H9 (cell line): ENCODE measurements around the gene DOCK1. TPM values are rescaled to one million over a fixed set of nuclear protein-coding genes. Genes with fewer than 3 reads are reported as not detected.

ENCODE experiments used
- DNase-seq: peaks from one replicate; pipeline ENCODE4 v3.0.0-alpha.2; 2017
- H2AFZ ChIP-seq: one replicate; pipeline ENCODE4 v1.6.1; 2013; ENCODE audit warnings: mild to moderate bottlenecking, low read length, control low read depth, moderate library complexity
- H2AK5ac ChIP-seq: 2 replicates; pipeline ENCODE4 v1.6.1; 2013; ENCODE audit warnings: low read length, control low read depth, mixed read lengths; ENCODE audit not compliant: insufficient read length
- H2BK120ac ChIP-seq: one replicate; pipeline ENCODE4 v1.6.1; 2013; ENCODE audit warnings: low read depth, mild to moderate bottlenecking, low read length, control low read depth, inconsistent platforms; ENCODE audit not compliant: poor library complexity, severe bottlenecking
- H2BK12ac ChIP-seq: 2 replicates; pipeline ENCODE4 v1.6.1; 2013; ENCODE audit warnings: low read length, control low read depth, mixed read lengths, low read depth; ENCODE audit not compliant: insufficient read length
- H2BK15ac ChIP-seq: 2 replicates; pipeline ENCODE4 v1.6.1; 2013; ENCODE audit warnings: low read depth, low read length, control low read depth
- H2BK20ac ChIP-seq: one replicate; pipeline ENCODE4 v1.6.1; 2013; ENCODE audit warnings: low read depth, mild to moderate bottlenecking, low read length, control low read depth, inconsistent platforms; ENCODE audit not compliant: poor library complexity, severe bottlenecking
- H2BK5ac ChIP-seq: 2 replicates; pipeline ENCODE4 v1.6.1; 2013; ENCODE audit warnings: low read length, control low read depth, mixed read lengths; ENCODE audit not compliant: insufficient read length
- H3K14ac ChIP-seq: 2 replicates; pipeline ENCODE4 v1.6.1; 2013; ENCODE audit warnings: low read length, control low read depth; ENCODE audit not compliant: insufficient read depth
- H3K18ac ChIP-seq: 2 replicates; pipeline ENCODE4 v1.6.1; 2013; ENCODE audit warnings: low read depth, mild to moderate bottlenecking, mixed read lengths, low read length, control low read depth; ENCODE audit not compliant: insufficient read length
- H3K23ac ChIP-seq: 2 replicates; pipeline ENCODE4 v1.6.1; 2013; ENCODE audit warnings: low read length, control low read depth, mixed read lengths, low read depth; ENCODE audit not compliant: insufficient read length
- H3K23me2 ChIP-seq: 2 replicates; pipeline ENCODE4 v1.6.1; 2013; ENCODE audit warnings: low read depth, mild to moderate bottlenecking, mixed read lengths, low read length, control low read depth; ENCODE audit not compliant: insufficient read length, poor library complexity, severe bottlenecking
- H3K27ac ChIP-seq: 2 replicates; pipeline ENCODE4 v1.5.1; 2013; ENCODE audit warnings: low read length, control low read depth, mixed read lengths, low read depth; ENCODE audit not compliant: insufficient read length
- H3K27me3 ChIP-seq: 2 replicates; pipeline ENCODE4 v1.6.1; 2013; ENCODE audit warnings: low read length, control low read depth, inconsistent platforms; ENCODE audit not compliant: insufficient read depth
- H3K4ac ChIP-seq: 2 replicates; pipeline ENCODE4 v1.6.1; 2013; ENCODE audit warnings: low read depth, mild to moderate bottlenecking, control low read depth, inconsistent platforms, low read length, moderate library complexity
- H3K4me1 ChIP-seq: 2 replicates; pipeline ENCODE4 v1.6.1; 2013; ENCODE audit warnings: low read length, control low read depth, inconsistent platforms; ENCODE audit not compliant: insufficient read depth
- H3K4me2 ChIP-seq: 2 replicates; pipeline ENCODE4 v1.6.1; 2013; ENCODE audit warnings: low read length, control low read depth, mixed read lengths; ENCODE audit not compliant: insufficient read length, insufficient read depth
- H3K56ac ChIP-seq: 2 replicates; pipeline ENCODE4 v1.6.1; 2013; ENCODE audit warnings: low read depth, mild to moderate bottlenecking, mixed read lengths, low read length, control low read depth; ENCODE audit not compliant: insufficient read length
- H3K79me1 ChIP-seq: 2 replicates; pipeline ENCODE4 v1.6.1; 2013; ENCODE audit warnings: low read depth, mild to moderate bottlenecking, moderate library complexity, low read length, control low read depth, inconsistent platforms; ENCODE audit not compliant: insufficient read depth, poor library complexity, severe bottlenecking
- H3K79me2 ChIP-seq: 2 replicates; pipeline ENCODE4 v1.6.1; 2013; ENCODE audit warnings: low read length, control low read depth, inconsistent platforms; ENCODE audit not compliant: insufficient read depth
- H3K9ac ChIP-seq: 2 replicates; pipeline ENCODE4 v1.6.1; 2013; ENCODE audit warnings: low read length, control low read depth, mixed read lengths; ENCODE audit not compliant: insufficient read length; ENCODE audit errors: extremely low read depth
- H3K9me3 ChIP-seq: one replicate; pipeline ENCODE4 v1.6.1; 2013; ENCODE audit warnings: low read depth, low read length, inconsistent platforms; ENCODE audit not compliant: control insufficient read depth
- H3T11ph ChIP-seq: one replicate; pipeline ENCODE4 v1.6.1; 2013; ENCODE audit warnings: mild to moderate bottlenecking, low read length, control low read depth, inconsistent platforms
- H4K20me1 ChIP-seq: one replicate; pipeline ENCODE4 v1.6.1; 2013; ENCODE audit not compliant: control insufficient read depth, insufficient read length, insufficient read depth
- H4K5ac ChIP-seq: 2 replicates; pipeline ENCODE4 v1.6.1; 2013; ENCODE audit warnings: low read depth, mild to moderate bottlenecking, mixed read lengths, low read length, control low read depth; ENCODE audit not compliant: insufficient read length
- H4K8ac ChIP-seq: replicated peaks from 2 replicates; pipeline ENCODE4 v1.6.1; 2013; ENCODE audit warnings: low read length, control low read depth, mixed read lengths, low read depth; ENCODE audit not compliant: insufficient read length
- H4K91ac ChIP-seq: 2 replicates; pipeline ENCODE4 v1.6.1; 2013; ENCODE audit warnings: low read depth, mild to moderate bottlenecking, moderate library complexity, mixed read lengths, low read length, control low read depth; ENCODE audit not compliant: insufficient read length
- H3K27ac Mint-ChIP-seq, 3 experiments: 2 replicates in 2 of 3; 3 replicates in 1 of 3; pipeline ENCODE4 v1.8.0; 2020 to 2021; ENCODE audit warnings: mixed read lengths in 3 of 3, mild to moderate bottlenecking in 1 of 3, moderate library complexity in 1 of 3
- H3K27me3 Mint-ChIP-seq: 2 replicates; pipeline ENCODE4 v1.8.0; 2021; ENCODE audit warnings: low read depth, mild to moderate bottlenecking, moderate library complexity, mixed read lengths
- H3K36me3 Mint-ChIP-seq, 3 experiments: 2 replicates in 2 of 3; 3 replicates in 1 of 3; pipeline ENCODE4 v1.8.0; 2020 to 2021; ENCODE audit warnings: low read depth in 3 of 3, mixed read lengths in 3 of 3; ENCODE audit not compliant: insufficient read depth in 1 of 3
- H3K4me1 Mint-ChIP-seq, 2 experiments: 2 replicates each; pipeline ENCODE4 v1.8.0; 2020; ENCODE audit warnings: mixed read lengths in 2 of 2
- H3K4me3 Mint-ChIP-seq, 2 experiments: 2 replicates in 1 of 2; 3 replicates in 1 of 2; pipeline ENCODE4 v1.8.0; 2020 to 2021; ENCODE audit warnings: mild to moderate bottlenecking in 2 of 2, mixed read lengths in 2 of 2, moderate library complexity in 1 of 2
- H3K9me3 Mint-ChIP-seq, 2 experiments: 2 replicates in 1 of 2; 3 replicates in 1 of 2; pipeline ENCODE4 v1.8.0; 2020; ENCODE audit warnings: mild to moderate bottlenecking in 2 of 2, mixed read lengths in 2 of 2, moderate library complexity in 1 of 2
- CTCF ChIP-seq: fragments of 200-600 bp; sonication (generic); conservative IDR thresholded peaks from 3 replicates; pipeline ENCODE4 v1.8.0; 2021; ENCODE audit warnings: antibody characterized with exemption, mild to moderate bottlenecking
- WGBS: extraction: QIAGEN DNeasy Blood & Tissue Kit; methylation state at CpG from one replicate; pipeline ENCODE4 v1.1.7; 2013; ENCODE audit warnings: missing lambda C conversion rate, low lambda C conversion rate, mixed read lengths; ENCODE audit not compliant: insufficient read length; ENCODE audit errors: extremely low coverage; 5-methylcytosine and 5-hydroxymethylcytosine counted together
- total RNA-seq: library from RNA; stranded (reverse); gene quantifications from 2 replicates; pipeline ENCODE4 v1.2.1, GENCODE V29; 2021

Gene DOCK1
- total RNA-seq, 1 experiment from 2014 or later: 57.0 TPM

- no peaks in the 10 kb centered on the region for H3K4me1 ChIP-seq
- no peak overlapping the region for H2BK12ac ChIP-seq
Measured at GRCh38 chr10:127029061-127029460, 123.8 kb downstream of the DOCK1 start.

More at GRCh38 chr10:127029061-127029460, 123.8 kb downstream of the DOCK1 start:
- no peak overlapping the region for H2BK5ac ChIP-seq
- H3K79me2 ChIP-seq: no peaks in the 10 kb centered on the region
- no peaks in the 10 kb centered on the region for H3K9me3 ChIP-seq
- no peaks in the 10 kb centered on the region for H3K4me1 Mint-ChIP-seq
- no peaks in the 10 kb centered on the region for H3K27me3 Mint-ChIP-seq
- no peak overlapping the region for H4K8ac ChIP-seq
- H3K18ac ChIP-seq: no peak overlapping the region
- H4K5ac ChIP-seq: no peak overlapping the region
- DNase-seq: no peak
- no peaks in the 10 kb centered on the region for H3K79me1 ChIP-seq
- H3K4me3 Mint-ChIP-seq: no peak overlapping the region
- no peak overlapping the region for H3K56ac ChIP-seq
- peaks cover 33 to 79% (median 72%) of the 10 kb centered on the region in 3 experiments; a peak in 6 of 7 replicates for H3K36me3 Mint-ChIP-seq
- H2AFZ ChIP-seq: no peak overlapping the region
- H3K14ac ChIP-seq: no peak overlapping the region
- WGBS: no CpG with 5 or more reads among the region's 8 CpGs
- no peak overlapping the region for H4K91ac ChIP-seq
- no peak overlapping the region for H3K4ac ChIP-seq
- H3K23ac ChIP-seq: no peak overlapping the region
- TF ChIP-seq CTCF: no peak
- no peak overlapping the region for H2BK120ac ChIP-seq
- H3K9ac ChIP-seq: no peak overlapping the region
- H4K20me1 ChIP-seq: no peaks in the 10 kb centered on the region
- H2BK20ac ChIP-seq: no peak overlapping the region
- no peak overlapping the region for H2BK15ac ChIP-seq
- H2AK5ac ChIP-seq: no peak overlapping the region
- no peak overlapping the region for H3K27ac Mint-ChIP-seq
- H3K9me3 Mint-ChIP-seq: no peaks in the 10 kb centered on the region
- no peak overlapping the region for H3K27ac ChIP-seq
- no peaks in the 10 kb centered on the region for H3K23me2 ChIP-seq
- H3T11ph ChIP-seq: no peak overlapping the region
- no peaks in the 10 kb centered on the region for H3K27me3 ChIP-seq
- no peak overlapping the region for H3K4me2 ChIP-seq
